ENCODE results near the gene TMEM138. TPM values are rescaled to one million over a fixed set of nuclear protein-coding genes. Genes with fewer than 3 reads are reported as not detected.

TMEM138 gene
- 16.1 and 17.7 TPM in 2 replicates for total RNA-seq

DNA sequence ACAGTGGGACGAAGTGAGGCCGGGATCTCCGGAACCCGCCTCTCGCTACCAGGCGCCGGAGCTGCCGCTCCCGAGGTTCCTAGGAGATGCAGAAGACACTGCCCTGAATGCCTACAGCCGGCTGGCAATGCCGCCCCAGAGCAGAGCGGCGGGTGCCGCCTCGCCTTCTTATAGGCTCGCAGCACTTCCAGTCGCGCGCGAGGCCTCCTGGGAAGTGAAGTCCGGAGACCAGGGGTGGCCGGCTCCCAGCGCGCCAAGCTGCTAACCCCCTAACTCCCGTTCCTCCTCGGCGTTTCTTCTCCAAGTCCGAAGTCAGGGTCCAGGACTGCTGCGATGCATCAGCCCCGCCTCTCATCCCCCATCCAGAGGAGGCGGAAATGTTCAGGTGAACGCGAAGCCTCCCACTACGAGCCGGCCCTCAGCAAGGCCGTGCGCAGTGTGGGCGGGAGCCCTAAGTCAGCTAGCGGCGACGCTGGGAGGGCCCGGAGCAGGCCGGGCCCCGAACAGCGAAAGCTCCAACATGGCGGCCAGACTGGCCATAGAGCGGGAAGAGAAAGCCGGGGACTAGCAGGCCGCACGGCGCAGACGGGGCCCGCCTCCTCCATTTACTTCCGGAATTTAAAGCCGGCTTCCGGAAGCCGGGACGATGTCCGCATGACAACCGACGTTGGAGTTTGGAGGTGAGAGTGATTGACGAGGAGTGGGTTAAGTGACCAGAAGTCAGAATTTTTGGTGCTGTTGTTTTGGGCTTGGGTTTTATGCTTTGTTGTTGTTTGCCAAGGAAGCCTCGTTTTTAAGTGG is at the start of gene TMEM138, which contains the start of gene CYB561A3:
TSS of gene TMEM138 (plus strand) at position 634 of the 801 bp plus-strand sequence. CDS start 2,017 bp downstream, outside the sequence.
TSS of gene CYB561A3 (minus strand) at position 142 of the 801 bp plus-strand sequence. CDS start 5,169 bp downstream, outside the sequence.

GRCh38 chr11:61332797-61333549 is 29.2 kb upstream of the TMEM138 start, which contains the start of the genes DDB1 and TKFC:
Gene DDB1 (minus strand): TSS chr11:61333105. CDS start chr11:61332968, 137 bp downstream.
Gene TKFC (plus strand): TSS chr11:61333228. CDS start chr11:61334729, 1,501 bp downstream.

Other genes with a start within 250 kb of the TMEM138 start
- gene VPS37C, start 200.9 kb upstream of the TMEM138 start, total RNA-seq = 8.1 and 8.8 TPM in 2 replicates
- 0.25 and 0.79 TPM in 2 replicates for gene PGA3, start 158.9 kb upstream of the TMEM138 start, total RNA-seq
- 0.06 TPM in 1 of 2 replicates, not detected in the other for gene PGA4, start 140.0 kb upstream of the TMEM138 start, total RNA-seq
- 0.13 TPM in 1 of 2 replicates, not detected in the other for gene PGA5, start 121.2 kb upstream of the TMEM138 start, total RNA-seq
- 0.92 and 2.0 TPM in 2 replicates for gene VWCE, start 67.1 kb upstream of the TMEM138 start, total RNA-seq
- gene DDB1, start 29.3 kb upstream of the TMEM138 start, total RNA-seq = 315 and 361 TPM in 2 replicates
- 14.5 and 20.1 TPM in 2 replicates for gene TKFC, start 29.1 kb upstream of the TMEM138 start, total RNA-seq
- 35.1 and 45.0 TPM in 2 replicates for gene CYB561A3, start 492 bp upstream of the TMEM138 start, total RNA-seq
- gene TMEM216, start 30.2 kb downstream of the TMEM138 start, total RNA-seq = 6.5 and 7.7 TPM in 2 replicates
- 12.6 and 15.0 TPM in 2 replicates for gene CPSF7, start 67.6 kb downstream of the TMEM138 start, total RNA-seq
- 40.7 and 42.9 TPM in 2 replicates for gene SDHAF2, start 67.8 kb downstream of the TMEM138 start, total RNA-seq
- gene LRRC10B, start 146.4 kb downstream of the TMEM138 start, total RNA-seq = under 0.01 TPM in 1 of 2 replicates, not detected in the other
- 8.9 and 21.5 TPM in 2 replicates for gene SYT7, start 218.7 kb downstream of the TMEM138 start, total RNA-seq

Data from aortic smooth muscle cell (primary cell).